DMS 273 treated with DMSO at 0.1 percent for 48 hours (cell line): ENCODE results near the gene ADGRD1.
"Not testable (repeated sequence)": the region's sequence is repeated elsewhere in the genome, so short reads cannot be mapped to it uniquely, and the experiment has no call there.

Experiments
- DNase-seq: peaks from one replicate; lab custom pipeline; 2025; lab: John Stamatoyannopoulos, UW

ADGRD1 gene

GRCh38 chr12:131121705-131122405 is 168.1 kb downstream of the ADGRD1 start:
- DNase-seq, result no peak

- DNase-seq, result no peak
Measured at GRCh38 chr12:131122631-131123030, 168.9 kb downstream of the ADGRD1 start.

GRCh38 chr12:131123817-131124216 is 170.1 kb downstream of the ADGRD1 start:
- DNase-seq, result no peak

GRCh38 chr12:131124487-131125280 is 171.0 kb downstream of the ADGRD1 start:
- DNase-seq, result no peak

- DNase-seq, result no peak
Measured at GRCh38 chr12:131126662-131127173, 173.0 kb downstream of the ADGRD1 start.

- DNase-seq, result no peak
Measured at GRCh38 chr12:131128556-131128955, 174.8 kb downstream of the ADGRD1 start.

- DNase-seq, result not testable (repeated sequence)
Measured at GRCh38 chr12:131128966-131129619, 175.4 kb downstream of the ADGRD1 start.

GRCh38 chr12:131129839-131130238 is 176.1 kb downstream of the ADGRD1 start:
- DNase-seq, result no peak

GRCh38 chr12:131130311-131130911 is 176.7 kb downstream of the ADGRD1 start:
- DNase-seq, result no peak

GRCh38 chr12:131131077-131131807 is 177.5 kb downstream of the ADGRD1 start:
- no peak for DNase-seq

- no peak for DNase-seq
Measured at GRCh38 chr12:131131808-131132117, 178.1 kb downstream of the ADGRD1 start.

- DNase-seq, result no peak
Measured at GRCh38 chr12:131132118-131132892, 178.6 kb downstream of the ADGRD1 start.

GRCh38 chr12:131133015-131133905 is 179.6 kb downstream of the ADGRD1 start:
- DNase-seq, result no peak

- no peak for DNase-seq
Measured at GRCh38 chr12:131133994-131134393, 180.3 kb downstream of the ADGRD1 start.

GRCh38 chr12:131134523-131135310 is 181.0 kb downstream of the ADGRD1 start:
- no peak for DNase-seq

- no peak for DNase-seq
Measured at GRCh38 chr12:131135311-131135785, 181.6 kb downstream of the ADGRD1 start.

GRCh38 chr12:131135786-131136538 is 182.3 kb downstream of the ADGRD1 start:
- DNase-seq, result no peak

GRCh38 chr12:131136539-131136872 is 182.8 kb downstream of the ADGRD1 start:
- DNase-seq, result no peak
